IMR-90 (cell line): Measurements from ENCODE around the gene TBX1. TPM values are rescaled to one million over a fixed set of nuclear protein-coding genes. Genes with fewer than 3 reads are reported as not detected.

Source experiments
- ATAC-seq: fragments of 200-7000 bp; cut with Tn5 transposase; 2 replicates; pipeline ENCODE4 v1.9.1; 2020; ENCODE audit warnings: low read depth, mild to moderate bottlenecking, moderate library complexity
- BruUV-seq: library from RNA; stranded (reverse); fragments of 400-500 nt; replicated peaks from 2 replicates; lab custom pipeline; 2021; lab: Mats Ljungman, UMichigan
- CTCF ChIA-PET: fragments of 300-600 bp; formaldehyde crosslinking; extraction: SDS; loops from one replicate; lab custom pipeline; 2021; ENCODE audit warnings: antibody characterized with exemption; lab: Yijun Ruan, JAX
- POLR2A ChIA-PET: fragments of 300-600 bp; sonication (Branson Sonifier 250); formaldehyde crosslinking; loops from one replicate; lab custom pipeline; 2022; ENCODE audit warnings: antibody characterized with exemption; ENCODE audit not compliant: unreplicated experiment; lab: Charles Lee
- DNase-seq: peaks from one replicate; pipeline ENCODE4 v3.0.0; 2013
- H2AFZ ChIP-seq: replicated peaks from 2 replicates; pipeline ENCODE3; 2013; ENCODE audit warnings: low read length, mild to moderate bottlenecking; ENCODE audit not compliant: poor library complexity
- H2AK5ac ChIP-seq: 2 replicates; pipeline ENCODE4 v1.6.1; 2013; ENCODE audit warnings: low read depth, low read length, inconsistent platforms
- H2AK9ac ChIP-seq: replicated peaks from 2 replicates; pipeline ENCODE3; 2013; ENCODE audit warnings: mild to moderate bottlenecking, low read depth, low read length, moderate library complexity; ENCODE audit not compliant: poor library complexity
- H2BK120ac ChIP-seq: 2 replicates; pipeline ENCODE4 v1.6.1; 2013; ENCODE audit warnings: low read depth, low read length, inconsistent platforms
- H2BK15ac ChIP-seq: 3 replicates; pipeline ENCODE4 v1.6.1; 2013; ENCODE audit warnings: low read depth, low read length, inconsistent platforms
- H2BK20ac ChIP-seq: 2 replicates; pipeline ENCODE4 v1.6.1; 2013; ENCODE audit warnings: low read depth, mild to moderate bottlenecking, inconsistent platforms, low read length, moderate library complexity
- H2BK5ac ChIP-seq: 2 replicates; pipeline ENCODE4 v1.6.1; 2013; ENCODE audit warnings: mild to moderate bottlenecking, low read depth, low read length, inconsistent platforms; ENCODE audit not compliant: poor library complexity, severe bottlenecking
- H3K14ac ChIP-seq: replicated peaks from 2 replicates; pipeline ENCODE4 v1.6.1; 2013; ENCODE audit warnings: low read depth, low read length, inconsistent platforms
- H3K18ac ChIP-seq: 2 replicates; pipeline ENCODE4 v1.6.1; 2013; ENCODE audit warnings: low read depth, low read length, control low read depth
- H3K23ac ChIP-seq: 2 replicates; pipeline ENCODE4 v1.6.1; 2013; ENCODE audit warnings: low read depth, low read length, inconsistent platforms
- H3K27ac ChIP-seq: 2 replicates; pipeline ENCODE4 v1.5.1; 2013; ENCODE audit warnings: mild to moderate bottlenecking, control low read depth, low read length; ENCODE audit not compliant: insufficient read depth
- H3K27me3 ChIP-seq: 2 replicates; pipeline ENCODE4 v1.6.1; 2013; ENCODE audit warnings: low read length; ENCODE audit not compliant: control insufficient read depth, insufficient read depth
- H3K36me3 ChIP-seq: 2 replicates; pipeline ENCODE4 v1.6.1; 2013; ENCODE audit warnings: low read length, mixed read lengths; ENCODE audit not compliant: control insufficient read depth, insufficient read depth
- H3K4ac ChIP-seq: 2 replicates; pipeline ENCODE4 v1.6.1; 2013; ENCODE audit warnings: low read depth, low read length, inconsistent platforms
- H3K4me1 ChIP-seq: 2 replicates; pipeline ENCODE4 v1.6.1; 2013; ENCODE audit warnings: low read length, mixed read lengths; ENCODE audit not compliant: control insufficient read depth, insufficient read depth
- H3K4me2 ChIP-seq: 2 replicates; pipeline ENCODE4 v1.6.1; 2013; ENCODE audit warnings: low read depth, mild to moderate bottlenecking, control low read depth, low read length, moderate library complexity
- H3K4me3 ChIP-seq: 2 replicates; pipeline ENCODE4 v1.5.1; 2013; ENCODE audit warnings: low read depth, mild to moderate bottlenecking, control low read depth, low read length, moderate library complexity; ENCODE audit not compliant: insufficient read depth
- H3K56ac ChIP-seq: 2 replicates; pipeline ENCODE4 v1.6.1; 2013; ENCODE audit warnings: low read length, inconsistent platforms; ENCODE audit not compliant: insufficient read depth; ENCODE audit errors: extremely low read depth
- H3K79me1 ChIP-seq, 2 experiments: 2 replicates each; pipeline ENCODE4 v1.6.1; 2013; ENCODE audit warnings: low read length in 2 of 2, inconsistent platforms in 1 of 2, low read depth in 1 of 2
- H3K9ac ChIP-seq: 2 replicates; pipeline ENCODE4 v1.6.1; 2013; ENCODE audit warnings: low read depth, low read length, control low read depth
- H3K9me1 ChIP-seq: 2 replicates; pipeline ENCODE4 v1.6.1; 2013; ENCODE audit warnings: low read length, inconsistent platforms; ENCODE audit not compliant: insufficient read depth
- H3K9me3 ChIP-seq: 2 replicates; pipeline ENCODE4 v1.6.1; 2013; ENCODE audit warnings: low read length; ENCODE audit not compliant: control insufficient read depth, insufficient read depth
- H4K20me1 ChIP-seq: 2 replicates; pipeline ENCODE4 v1.6.1; 2013; ENCODE audit warnings: low read length, inconsistent platforms; ENCODE audit not compliant: insufficient read depth
- H4K5ac ChIP-seq: 2 replicates; pipeline ENCODE4 v1.6.1; 2013; ENCODE audit warnings: mild to moderate bottlenecking, low read depth, low read length, control low read depth
- H4K8ac ChIP-seq, 2 experiments: 2 replicates each; pipeline ENCODE4 v1.6.1; 2013; ENCODE audit warnings: low read depth in 2 of 2, low read length in 2 of 2, control low read depth in 1 of 2, inconsistent platforms in 1 of 2
- H4K91ac ChIP-seq: 2 replicates; pipeline ENCODE4 v1.6.1; 2013; ENCODE audit warnings: low read depth, low read length, inconsistent platforms; ENCODE audit not compliant: insufficient read depth
- BHLHE40 ChIP-seq: fragments of 150-350 bp; IDR thresholded peaks from 2 replicates; pipeline ENCODE4 v1.6.1; 2016; ENCODE audit warnings: mild to moderate bottlenecking, low read depth, low read length
- CEBPB ChIP-seq: IDR thresholded peaks from 2 replicates; pipeline ENCODE4 v1.6.1; 2012; ENCODE audit warnings: low read depth, low read length, improper control_type of control experiment
- CHD1 ChIP-seq: IDR thresholded peaks from 2 replicates; pipeline ENCODE4 v1.6.1; 2012; ENCODE audit warnings: low read depth, low read length, improper control_type of control experiment
- CTCF ChIP-seq: conservative IDR thresholded peaks from 2 replicates; pipeline ENCODE4 v1.5.1; 2012; ENCODE audit warnings: mild to moderate bottlenecking, low read depth, low read length, improper control_type of control experiment
- FOS ChIP-seq: fragments of 150-350 bp; IDR thresholded peaks from 2 replicates; pipeline ENCODE4 v1.6.1; 2016; ENCODE audit warnings: low read depth, low read length
- MAFK ChIP-seq: IDR thresholded peaks from 2 replicates; pipeline ENCODE4 v1.6.1; 2012; ENCODE audit warnings: low read depth, low read length, improper control_type of control experiment
- MAZ ChIP-seq: IDR thresholded peaks from 2 replicates; pipeline ENCODE4 v1.6.1; 2012; ENCODE audit warnings: low read depth, mild to moderate bottlenecking, low read length, improper control_type of control experiment, moderate library complexity, borderline replicate concordance
- MXI1 ChIP-seq: IDR thresholded peaks from 2 replicates; pipeline ENCODE4 v1.6.1; 2012; ENCODE audit warnings: low read depth, mild to moderate bottlenecking, low read length, moderate library complexity, borderline replicate concordance
- NFE2L2 ChIP-seq: fragments of 150-350 bp; IDR thresholded peaks from 2 replicates; pipeline ENCODE4 v1.6.1; 2016; ENCODE audit warnings: low read depth, mild to moderate bottlenecking, low read length
- POLR2A ChIP-seq: IDR thresholded peaks from 2 replicates; pipeline ENCODE4 v1.6.1; 2012; ENCODE audit warnings: mild to moderate bottlenecking, low read depth, low read length
- RAD21 ChIP-seq: IDR thresholded peaks from 2 replicates; pipeline ENCODE4 v1.6.1; 2012; ENCODE audit warnings: low read length, improper control_type of control experiment
- RCOR1 ChIP-seq: IDR thresholded peaks from 2 replicates; pipeline ENCODE4 v1.6.1; 2012; ENCODE audit warnings: mild to moderate bottlenecking, low read length, improper control_type of control experiment; ENCODE audit not compliant: insufficient replicate concordance
- RFX5 ChIP-seq: IDR thresholded peaks from 2 replicates; pipeline ENCODE4 v1.8.0; 2012; ENCODE audit warnings: low read depth, mild to moderate bottlenecking, low read length, moderate library complexity
- SMC3 ChIP-seq: fragments of 150-350 bp; IDR thresholded peaks from 2 replicates; pipeline ENCODE4 v1.6.1; 2016; ENCODE audit warnings: low read depth, mild to moderate bottlenecking, antibody characterized with exemption, low read length, moderate library complexity
- USF2 ChIP-seq: fragments of 150-350 bp; IDR thresholded peaks from 2 replicates; pipeline ENCODE4 v1.6.1; 2017; ENCODE audit warnings: mild to moderate bottlenecking, antibody characterized with exemption, low read length, low read depth
- WGBS, 2 experiments: methylation state at CpG; one replicate each; pipeline versions ENCODE4 v1.1.5 to v1.1.7; 2013; ENCODE audit warnings: missing lambda C conversion rate in 2 of 2; ENCODE audit not compliant: insufficient read length in 1 of 2; ENCODE audit errors: extremely low coverage in 2 of 2; 5-methylcytosine and 5-hydroxymethylcytosine counted together
- dilution Hi-C: fragments of 300-500 bp; cut with HindIII; formaldehyde crosslinking; loops from one replicate; pipeline ENCODE4 v1.14.3; 2018; ENCODE audit warnings: low sequenced_read_pairs; ENCODE audit not compliant: unreplicated experiment
- in situ Hi-C: fragments of 300-500 bp; cut with MboI; formaldehyde crosslinking; loops from 3 replicates; pipeline ENCODE4 v1.14.3; 2019; ENCODE audit warnings: low sequenced_read_pairs, inconsistent platforms, mixed read lengths
- intact Hi-C: fragments of 100-400 bp; cut with micrococcal nuclease; formaldehyde crosslinking; loops from 2 replicates; pipeline ENCODE4 v1.10.0; 2022
- polyA plus RNA-seq, 3 experiments: library from polyadenylated mRNA; depleted of rRNA; stranded (reverse); fragments of >200 nt; gene quantifications; 2 replicates each; pipeline ENCODE4 v1.2.3, GENCODE V29; 2012; ENCODE audit warnings: low replicate concordance in 1 of 3
- total RNA-seq: library from RNA; depleted of rRNA; stranded (reverse); fragments of >200 nt; gene quantifications from 2 replicates; pipeline ENCODE4 v1.2.3, GENCODE V29; 2012

The TBX1 gene
- total and polyA plus RNA-seq, 2 of the 4 experiments (the other 2 are of a cell fraction) = 0.03 TPM; not detected in 1

- no peak overlapping the region for H2BK20ac ChIP-seq
- H3K4me1 ChIP-seq = peaks cover 8% of the 10 kb centered on the region
- no peak overlapping the region for H2BK5ac ChIP-seq
- DNase-seq = no peak
- POLR2A ChIA-PET = no interaction called here
- H3K27ac ChIP-seq = no peak overlapping the region
- peaks cover 0 to 4% of the 10 kb centered on the region in 2 experiments; a peak in 1 of 4 replicates for H3K79me1 ChIP-seq
- no peak overlapping the region for H4K5ac ChIP-seq
- H3K56ac ChIP-seq = no peak overlapping the region
- no peak overlapping the region for H3K14ac ChIP-seq
- WGBS, 2 experiments = 100% methylated on average over 1 of the region's 2 CpGs; no CpG with 5 or more reads in 1 of the 2 experiments
- intact Hi-C loops (no loop called here), dilution Hi-C loops (no loop called here), in situ Hi-C loops (no loop called here)
- CTCF ChIA-PET = no interaction called here
- no peak overlapping the region for H3K4ac ChIP-seq
- peaks cover 16% of the 10 kb centered on the region for H3K36me3 ChIP-seq
- no peak overlapping the region for H4K8ac ChIP-seq
- TF ChIP-seq FOS (no peak), CTCF (no peak), MXI1 (no peak), SMC3 (no peak), BHLHE40 (no peak), RFX5 (no peak), NFE2L2 (no peak), CEBPB (no peak), POLR2A (no peak), RAD21 (no peak), USF2 (no peak), RCOR1 (no peak), MAZ (no peak), MAFK (no peak), CHD1 (no peak)
- no peak overlapping the region for H2BK15ac ChIP-seq
- H2AK5ac ChIP-seq = no peak overlapping the region
- H3K27me3 ChIP-seq = peaks cover 19% of the 10 kb centered on the region; the same call in 1 of the 2 replicates
- H3K4me3 ChIP-seq = no peak overlapping the region
- no peak overlapping the region for H3K23ac ChIP-seq
- H3K4me2 ChIP-seq = no peak overlapping the region
- ATAC-seq = no peak
- peaks cover 6% of the 10 kb centered on the region; the same call in 1 of the 2 replicates for H4K20me1 ChIP-seq
- no peak overlapping the region for H2BK120ac ChIP-seq
- no peak overlapping the region for H3K18ac ChIP-seq
- H3K9ac ChIP-seq = no peak overlapping the region
- no TSS peak for BruUV-seq
- peaks cover 7% of the 10 kb centered on the region for H3K9me1 ChIP-seq
- no peak overlapping the region for H2AK9ac ChIP-seq
- H3K9me3 ChIP-seq = no peaks in the 10 kb centered on the region
- no peak overlapping the region for H4K91ac ChIP-seq
- no peak overlapping the region for H2AFZ ChIP-seq
These were observed 39.6 kb upstream of the TBX1 start for GRCh38 chr22:19720999-19721329.
